ENCODE measurements around the gene ZNF689. TPM values are rescaled to one million over a fixed set of nuclear protein-coding genes. Genes with fewer than 3 reads are reported as not detected.
A peak's percentile ranks its signal among the peaks of the same experiment; 100 is the strongest.

Gene ZNF689
- total and polyA plus RNA-seq, 12 donors, result 2.7 to 7.4 (median 5.4) TPM

GRCh38 chr16:30654856-30655255 lies 44.7 kb upstream of the ZNF689 start:
- H3K4me3 ChIP-seq, result no peak overlapping the region
- H3K9me3 ChIP-seq, result no peaks in the 10 kb centered on the region
- no peaks in the 10 kb centered on the region for H3K27me3 ChIP-seq
- ATAC-seq (no peak), DNase-seq (no peak)
- H3K4me1 ChIP-seq, result peaks cover 11 to 30% (median 28%) of the 10 kb centered on the region in 9 donors
- intact Hi-C loops (cut with DNase I), result loop anchor here in 2 of 10 donors (5.0 to 10.0 kb wide), 4 partner anchors 83 to 840 kb away; partner anchors contain the start of genes PAGR1 (in 1 of the 2), PPP4C (in 1 of the 2), PRRT2 (in 1 of the 2) and ZNF688 (in 1 of the 2)
- H3K27ac ChIP-seq, result no peak overlapping the region
- 92 to 95% methylated on average over 18 of the region's 18 CpGs for whole genome bisulfite sequencing, 2 donors
- H3K36me3 ChIP-seq, result peaks cover 0 to 49% (median 21%) of the 10 kb centered on the region in 9 donors
- TF ChIP-seq CTCF (IDR thresholded peaks at IDR 0.05), result no peak

- WGBS, 2 donors, result 95% methylated on average over 18 of the region's 18 CpGs
- intact Hi-C loops (cut with DNase I), result loop anchor here in 2 of 10 donors (5.0 to 10.0 kb wide), 4 partner anchors 80 to 838 kb away; partner anchors contain the start of genes PAGR1 (in 1 of the 2), PPP4C (in 1 of the 2), PRRT2 (in 1 of the 2) and ZNF688 (in 1 of the 2)
- peak overlapping the region in 3 of 10 donors; percentile 89 to 96 (median 95) for H3K27ac ChIP-seq
- ATAC-seq (no peak), DNase-seq (no peak)
- H3K9me3 ChIP-seq, result no peaks in the 10 kb centered on the region
- peaks cover 11 to 35% (median 27%) of the 10 kb centered on the region in 9 donors for H3K4me1 ChIP-seq
- H3K4me3 ChIP-seq, result no peak overlapping the region
- TF ChIP-seq CTCF (IDR thresholded peaks at IDR 0.05), result no peak
- H3K36me3 ChIP-seq, result peaks cover 0 to 49% (median 21%) of the 10 kb centered on the region in 9 donors
- no peaks in the 10 kb centered on the region for H3K27me3 ChIP-seq
Observed at GRCh38 chr16:30652718-30653117, 42.5 kb upstream of the ZNF689 start.

- 24 to 29% methylated on average over 2 of the region's 2 CpGs for WGBS, 2 donors
Observed at GRCh38 chr16:30652005-30652296, 41.8 kb upstream of the ZNF689 start.

More at GRCh38 chr16:30652005-30652296, 41.8 kb upstream of the ZNF689 start:
- no peaks in the 10 kb centered on the region for H3K27me3 ChIP-seq
- H3K4me3 ChIP-seq, result peak overlapping the region; percentile 73 to 97 (median 88)
- peaks cover 5 to 28% (median 21%) of the 10 kb centered on the region in 9 donors for H3K4me1 ChIP-seq
- TF ChIP-seq CTCF (IDR thresholded peaks at IDR 0.05), result no peak
- intact Hi-C loops (cut with DNase I), result loop anchor here in 2 of 10 donors (5.0 to 10.0 kb wide), 4 partner anchors 80 to 837 kb away; partner anchors contain the start of genes PAGR1 (in 1 of the 2), PPP4C (in 1 of the 2), PRRT2 (in 1 of the 2) and ZNF688 (in 1 of the 2)
- H3K9me3 ChIP-seq, result no peaks in the 10 kb centered on the region
- H3K36me3 ChIP-seq, result peaks cover 0 to 47% (median 21%) of the 10 kb centered on the region in 9 donors
- ATAC-seq (no peak), DNase-seq (no peak)
- peak overlapping the region; percentile 89 to 98 (median 96) for H3K27ac ChIP-seq
